ENCODE measurements around the gene TGFBR2. TPM values are rescaled to one million over a fixed set of nuclear protein-coding genes. Genes with fewer than 3 reads are reported as not detected.

The TGFBR2 gene
- total RNA-seq (2013) = 66.1 TPM
- polyA plus RNA-seq = 10 to 100 TPM; 46.6 to 60.3 (median 57.0) TPM
- polyA minus RNA-seq = 68.4 and 93.1 TPM in 2 replicates
- 31.9 to 197 (median 131) reads per million in 11 experiments for total RNA-seq

DNA sequence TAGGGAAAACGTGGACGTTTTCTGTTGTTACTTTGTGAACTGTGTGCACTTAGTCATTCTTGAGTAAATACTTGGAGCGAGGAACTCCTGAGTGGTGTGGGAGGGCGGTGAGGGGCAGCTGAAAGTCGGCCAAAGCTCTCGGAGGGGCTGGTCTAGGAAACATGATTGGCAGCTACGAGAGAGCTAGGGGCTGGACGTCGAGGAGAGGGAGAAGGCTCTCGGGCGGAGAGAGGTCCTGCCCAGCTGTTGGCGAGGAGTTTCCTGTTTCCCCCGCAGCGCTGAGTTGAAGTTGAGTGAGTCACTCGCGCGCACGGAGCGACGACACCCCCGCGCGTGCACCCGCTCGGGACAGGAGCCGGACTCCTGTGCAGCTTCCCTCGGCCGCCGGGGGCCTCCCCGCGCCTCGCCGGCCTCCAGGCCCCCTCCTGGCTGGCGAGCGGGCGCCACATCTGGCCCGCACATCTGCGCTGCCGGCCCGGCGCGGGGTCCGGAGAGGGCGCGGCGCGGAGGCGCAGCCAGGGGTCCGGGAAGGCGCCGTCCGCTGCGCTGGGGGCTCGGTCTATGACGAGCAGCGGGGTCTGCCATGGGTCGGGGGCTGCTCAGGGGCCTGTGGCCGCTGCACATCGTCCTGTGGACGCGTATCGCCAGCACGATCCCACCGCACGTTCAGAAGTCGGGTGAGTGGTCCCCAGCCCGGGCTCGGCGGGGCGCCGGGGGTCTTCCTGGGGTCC, at the start of gene TGFBR2:
Gene TGFBR2, plus strand, starts transcription at position 301 of the 731 bp plus-strand sequence. Its CDS starts 283 bp downstream, at position 584.
- Mint-ChIP-seq H3K4me3 (peak within 1 kb of the TSS; percentile 95 to 96), H3K4me1 (peaks cover 68% of the 10 kb centered on the region), H3K36me3 (peaks cover 12 to 14% of the 10 kb centered on the region in 2 donors), H3K27ac (peak within 1 kb of the TSS; percentile 90 to 99 (median 99)), H3K27me3 (ENCODE audit: low read depth in 3 of 3) (no peaks in the 10 kb centered on the region), H3K9me3 (no peaks in the 10 kb centered on the region)
- Histone ChIP-seq H2AFZ (ENCODE audit: insufficient read depth, low read depth, low read length, poor library complexity, severe bottlenecking) (peak within 1 kb of the TSS; percentile 71), H3K9ac (ENCODE audit: insufficient read depth, low read length, poor library complexity, severe bottlenecking) (peak within 1 kb of the TSS; percentile 98), H4K20me1 (ENCODE audit: insufficient read depth, low read length) (peaks cover 31% of the 10 kb centered on the region), H3K27me3 (ENCODE audit: control insufficient read depth in 2 of 2, insufficient read depth in 2 of 2, low read length in 2 of 2) (no peaks in the 10 kb centered on the region), H3K79me2 (ENCODE audit: insufficient read depth, low read length) (peaks cover 49% of the 10 kb centered on the region), H3K9me3 (replicated peaks in 1 of 2; ENCODE audit: control insufficient read depth in 1 of 2, insufficient read depth in 1 of 2, low read length in 2 of 2) (no peaks in the 10 kb centered on the region), H3K36me3 (replicated peaks in 1 of 2; ENCODE audit: control insufficient read depth in 1 of 2, insufficient read depth in 2 of 2, low read length in 2 of 2) (no peaks in the 10 kb centered on the region), H3K4me2 (replicated peaks; ENCODE audit: extremely low read depth, low read length, poor library complexity, severe bottlenecking) (peak within 1 kb of the TSS; percentile 85), H3K4me3 (replicated peaks in 1 of 3; ENCODE audit: low read depth in 2 of 3, low read length in 3 of 3) (peak within 1 kb of the TSS; percentile 68 to 97 (median 90)), H3K4me1 (ENCODE audit: control insufficient read depth in 1 of 2, insufficient read depth in 2 of 2, low read length in 2 of 2) (peaks cover 60 to 78% of the 10 kb centered on the region in 2 donors), H3K27ac (ENCODE audit: low read depth in 1 of 2, low read length in 2 of 2) (peak within 1 kb of the TSS; percentile 93 to 96)
- DNase-seq = peak; percentile 93 to 95 (median 95)
- TF ChIP-seq, protein P1, sequence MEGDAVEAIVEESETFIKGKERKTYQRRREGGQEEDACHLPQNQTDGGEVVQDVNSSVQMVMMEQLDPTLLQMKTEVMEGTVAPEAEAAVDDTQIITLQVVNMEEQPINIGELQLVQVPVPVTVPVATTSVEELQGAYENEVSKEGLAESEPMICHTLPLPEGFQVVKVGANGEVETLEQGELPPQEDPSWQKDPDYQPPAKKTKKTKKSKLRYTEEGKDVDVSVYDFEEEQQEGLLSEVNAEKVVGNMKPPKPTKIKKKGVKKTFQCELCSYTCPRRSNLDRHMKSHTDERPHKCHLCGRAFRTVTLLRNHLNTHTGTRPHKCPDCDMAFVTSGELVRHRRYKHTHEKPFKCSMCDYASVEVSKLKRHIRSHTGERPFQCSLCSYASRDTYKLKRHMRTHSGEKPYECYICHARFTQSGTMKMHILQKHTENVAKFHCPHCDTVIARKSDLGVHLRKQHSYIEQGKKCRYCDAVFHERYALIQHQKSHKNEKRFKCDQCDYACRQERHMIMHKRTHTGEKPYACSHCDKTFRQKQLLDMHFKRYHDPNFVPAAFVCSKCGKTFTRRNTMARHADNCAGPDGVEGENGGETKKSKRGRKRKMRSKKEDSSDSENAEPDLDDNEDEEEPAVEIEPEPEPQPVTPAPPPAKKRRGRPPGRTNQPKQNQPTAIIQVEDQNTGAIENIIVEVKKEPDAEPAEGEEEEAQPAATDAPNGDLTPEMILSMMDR (IDR thresholded peaks at IDR 0.05) = peak; percentile 44
- under 1% methylated on average over 71 of the region's 71 CpGs for WGBS (ENCODE audit: insufficient coverage)
- intact Hi-C loops (cut with micrococcal nuclease) = loop anchor here (5.0 to 10.0 kb wide), 4 partner anchors 36 to 132 kb away; no protein-coding TSS in a partner anchor

DNA sequence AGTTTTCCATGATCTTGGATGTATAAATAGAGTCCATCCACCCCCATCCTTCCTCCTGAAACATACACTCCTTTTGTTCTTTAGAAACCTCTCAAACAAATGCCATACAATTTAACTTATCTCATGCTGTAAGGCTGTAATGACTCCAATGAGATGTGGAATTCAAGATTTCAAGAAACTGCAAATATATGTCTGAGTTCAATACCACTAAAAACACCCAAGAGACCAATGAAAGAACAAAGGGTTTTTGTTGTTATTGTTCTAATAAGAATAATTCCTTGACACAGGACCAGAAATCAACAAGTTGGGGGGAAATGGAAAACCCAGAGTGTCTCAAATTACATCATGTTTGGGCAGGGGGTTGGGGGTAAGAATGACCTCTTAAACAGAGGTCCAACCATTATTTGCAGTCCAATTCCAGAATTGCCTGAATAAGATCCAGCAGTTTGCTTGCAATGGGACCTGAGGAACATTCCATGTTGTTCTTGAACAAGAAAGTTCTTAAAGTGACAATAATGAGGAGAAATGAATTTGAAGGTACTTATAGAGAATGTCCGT, 48.6 kb upstream of the TGFBR2 start:
- H3K27ac Mint-ChIP-seq = no peak overlapping the region
- no peaks in the 10 kb centered on the region for H3K4me1 Mint-ChIP-seq
- H3K27me3 Mint-ChIP-seq (ENCODE audit: low read depth in 3 of 3) = no peaks in the 10 kb centered on the region

More for the DNA sequence above, 48.6 kb upstream of the TGFBR2 start:
- Histone ChIP-seq H3K9ac (ENCODE audit: insufficient read depth, low read length, poor library complexity, severe bottlenecking) (no peak overlapping the region), H2AFZ (ENCODE audit: insufficient read depth, low read depth, low read length, poor library complexity, severe bottlenecking) (no peak overlapping the region), H3K27ac (ENCODE audit: low read depth in 1 of 2, low read length in 2 of 2) (no peak overlapping the region), H4K20me1 (ENCODE audit: insufficient read depth, low read length) (no peaks in the 10 kb centered on the region), H3K27me3 (ENCODE audit: control insufficient read depth in 2 of 2, insufficient read depth in 2 of 2, low read length in 2 of 2) (no peaks in the 10 kb centered on the region), H3K9me3 (replicated peaks in 1 of 2; ENCODE audit: control insufficient read depth in 1 of 2, insufficient read depth in 1 of 2, low read length in 2 of 2) (no peaks in the 10 kb centered on the region), H3K4me3 (replicated peaks in 1 of 3; ENCODE audit: low read depth in 2 of 3, low read length in 3 of 3) (no peak overlapping the region), H3K4me2 (replicated peaks; ENCODE audit: extremely low read depth, low read length, poor library complexity, severe bottlenecking) (no peak overlapping the region), H3K4me1 (ENCODE audit: control insufficient read depth in 1 of 2, insufficient read depth in 2 of 2, low read length in 2 of 2) (no peaks in the 10 kb centered on the region), H3K79me2 (ENCODE audit: insufficient read depth, low read length) (no peaks in the 10 kb centered on the region), H3K36me3 (replicated peaks in 1 of 2; ENCODE audit: control insufficient read depth in 1 of 2, insufficient read depth in 2 of 2, low read length in 2 of 2) (no peaks in the 10 kb centered on the region)
- TF ChIP-seq, protein P1 (IDR thresholded peaks at IDR 0.05) = no peak
- intact Hi-C loops (cut with micrococcal nuclease) = no loop called here
- H3K36me3 Mint-ChIP-seq = no peaks in the 10 kb centered on the region
- H3K9me3 Mint-ChIP-seq = peaks cover 0 to 6% (median 0%) of the 10 kb centered on the region in 7 donors
- no peak for DNase-seq
- no CpG with 5 or more reads among the region's 1 CpG for WGBS (ENCODE audit: insufficient coverage)
- no peak overlapping the region for H3K4me3 Mint-ChIP-seq

Measured in CD14-positive monocyte (primary cell).